Measurements from ENCODE around the gene JAZF1. TPM values are rescaled to one million over a fixed set of nuclear protein-coding genes. Genes with fewer than 3 reads are reported as not detected.

JAZF1 gene
- total RNA-seq, 1 experiment from 2014 or later: 9.1 TPM

GRCh38 chr7:27947586-27948278 is 232.9 kb downstream of the JAZF1 start:
- H3K9me3 Mint-ChIP-seq: no peaks in the 10 kb centered on the region
- Histone ChIP-seq H3K4ac (ENCODE audit: low read depth, low read length) (no peak overlapping the region), H2BK15ac (ENCODE audit: low read depth, low read length) (no peak overlapping the region), H3K79me1 (ENCODE audit: insufficient read depth, low read depth, low read length, poor library complexity, severe bottlenecking) (no peaks in the 10 kb centered on the region), H3K9me3 (ENCODE audit: control insufficient read depth, low read depth, low read length) (no peaks in the 10 kb centered on the region), H3K27me3 (ENCODE audit: insufficient read depth, low read length) (no peaks in the 10 kb centered on the region), H3T11ph (ENCODE audit: low read length) (no peak overlapping the region), H3K56ac (ENCODE audit: insufficient read length, low read depth, low read length) (no peak overlapping the region), H4K8ac (replicated peaks; ENCODE audit: insufficient read length, low read depth, low read length) (no peak overlapping the region), H4K91ac (ENCODE audit: insufficient read length, low read depth, low read length) (no peak overlapping the region), H3K4me1 (ENCODE audit: insufficient read depth, low read length) (no peaks in the 10 kb centered on the region), H2BK12ac (ENCODE audit: insufficient read length, low read depth, low read length) (no peak overlapping the region), H2BK120ac (ENCODE audit: low read depth, low read length, poor library complexity, severe bottlenecking) (no peak overlapping the region), H3K14ac (ENCODE audit: insufficient read depth, low read length) (no peak overlapping the region), H3K18ac (ENCODE audit: insufficient read length, low read depth, low read length) (no peak overlapping the region), H4K20me1 (ENCODE audit: control insufficient read depth, insufficient read depth, insufficient read length) (no peaks in the 10 kb centered on the region), H3K23ac (ENCODE audit: insufficient read length, low read depth, low read length) (no peak overlapping the region), H3K27ac (ENCODE audit: insufficient read length, low read depth, low read length) (no peak overlapping the region), H3K79me2 (ENCODE audit: insufficient read depth, low read length) (no peaks in the 10 kb centered on the region), H3K23me2 (ENCODE audit: insufficient read length, low read depth, low read length, poor library complexity, severe bottlenecking) (no peaks in the 10 kb centered on the region), H2BK5ac (ENCODE audit: insufficient read length, low read length) (no peak overlapping the region), H4K5ac (ENCODE audit: insufficient read length, low read depth, low read length) (no peak overlapping the region), H3K4me2 (ENCODE audit: insufficient read depth, insufficient read length, low read length) (no peak overlapping the region), H2AK5ac (ENCODE audit: insufficient read length, low read length) (no peak overlapping the region), H2BK20ac (ENCODE audit: low read depth, low read length, poor library complexity, severe bottlenecking) (no peak overlapping the region), H2AFZ (ENCODE audit: low read length) (no peak overlapping the region), H3K9ac (ENCODE audit: extremely low read depth, insufficient read length, low read length) (no peak overlapping the region)
- no peak overlapping the region for H3K4me3 Mint-ChIP-seq
- no peak for TF ChIP-seq CTCF (conservative IDR thresholded peaks at IDR 0.05)
- H3K27ac Mint-ChIP-seq: peak overlapping the region in 1 of 3 experiments; percentile 6; a peak in 1 of 7 replicates
- no CpG with 5 or more reads among the region's 7 CpGs for WGBS (ENCODE audit: extremely low coverage, insufficient read length, low lambda C conversion rate)
- H3K27me3 Mint-ChIP-seq (ENCODE audit: low read depth): no peaks in the 10 kb centered on the region
- no peak for DNase-seq
- H3K36me3 Mint-ChIP-seq (ENCODE audit: insufficient read depth in 1 of 3, low read depth in 3 of 3): no peaks in the 10 kb centered on the region
- peaks cover 2 to 8% of the 10 kb centered on the region in 2 experiments; a peak in 2 of 4 replicates for H3K4me1 Mint-ChIP-seq
